ENCODE data around the gene CHD6.

Gene CHD6, protein sequence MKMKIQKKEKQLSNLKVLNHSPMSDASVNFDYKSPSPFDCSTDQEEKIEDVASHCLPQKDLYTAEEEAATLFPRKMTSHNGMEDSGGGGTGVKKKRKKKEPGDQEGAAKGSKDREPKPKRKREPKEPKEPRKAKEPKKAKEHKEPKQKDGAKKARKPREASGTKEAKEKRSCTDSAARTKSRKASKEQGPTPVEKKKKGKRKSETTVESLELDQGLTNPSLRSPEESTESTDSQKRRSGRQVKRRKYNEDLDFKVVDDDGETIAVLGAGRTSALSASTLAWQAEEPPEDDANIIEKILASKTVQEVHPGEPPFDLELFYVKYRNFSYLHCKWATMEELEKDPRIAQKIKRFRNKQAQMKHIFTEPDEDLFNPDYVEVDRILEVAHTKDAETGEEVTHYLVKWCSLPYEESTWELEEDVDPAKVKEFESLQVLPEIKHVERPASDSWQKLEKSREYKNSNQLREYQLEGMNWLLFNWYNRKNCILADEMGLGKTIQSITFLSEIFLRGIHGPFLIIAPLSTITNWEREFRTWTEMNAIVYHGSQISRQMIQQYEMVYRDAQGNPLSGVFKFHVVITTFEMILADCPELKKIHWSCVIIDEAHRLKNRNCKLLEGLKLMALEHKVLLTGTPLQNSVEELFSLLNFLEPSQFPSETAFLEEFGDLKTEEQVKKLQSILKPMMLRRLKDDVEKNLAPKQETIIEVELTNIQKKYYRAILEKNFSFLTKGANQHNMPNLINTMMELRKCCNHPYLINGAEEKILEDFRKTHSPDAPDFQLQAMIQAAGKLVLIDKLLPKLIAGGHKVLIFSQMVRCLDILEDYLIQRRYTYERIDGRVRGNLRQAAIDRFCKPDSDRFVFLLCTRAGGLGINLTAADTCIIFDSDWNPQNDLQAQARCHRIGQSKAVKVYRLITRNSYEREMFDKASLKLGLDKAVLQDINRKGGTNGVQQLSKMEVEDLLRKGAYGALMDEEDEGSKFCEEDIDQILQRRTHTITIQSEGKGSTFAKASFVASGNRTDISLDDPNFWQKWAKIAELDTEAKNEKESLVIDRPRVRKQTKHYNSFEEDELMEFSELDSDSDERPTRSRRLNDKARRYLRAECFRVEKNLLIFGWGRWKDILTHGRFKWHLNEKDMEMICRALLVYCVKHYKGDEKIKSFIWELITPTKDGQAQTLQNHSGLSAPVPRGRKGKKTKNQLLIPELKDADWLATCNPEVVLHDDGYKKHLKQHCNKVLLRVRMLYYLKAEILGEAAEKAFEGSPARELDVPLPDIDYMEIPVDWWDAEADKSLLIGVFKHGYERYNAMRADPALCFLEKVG (N-terminal part only)

DNA sequence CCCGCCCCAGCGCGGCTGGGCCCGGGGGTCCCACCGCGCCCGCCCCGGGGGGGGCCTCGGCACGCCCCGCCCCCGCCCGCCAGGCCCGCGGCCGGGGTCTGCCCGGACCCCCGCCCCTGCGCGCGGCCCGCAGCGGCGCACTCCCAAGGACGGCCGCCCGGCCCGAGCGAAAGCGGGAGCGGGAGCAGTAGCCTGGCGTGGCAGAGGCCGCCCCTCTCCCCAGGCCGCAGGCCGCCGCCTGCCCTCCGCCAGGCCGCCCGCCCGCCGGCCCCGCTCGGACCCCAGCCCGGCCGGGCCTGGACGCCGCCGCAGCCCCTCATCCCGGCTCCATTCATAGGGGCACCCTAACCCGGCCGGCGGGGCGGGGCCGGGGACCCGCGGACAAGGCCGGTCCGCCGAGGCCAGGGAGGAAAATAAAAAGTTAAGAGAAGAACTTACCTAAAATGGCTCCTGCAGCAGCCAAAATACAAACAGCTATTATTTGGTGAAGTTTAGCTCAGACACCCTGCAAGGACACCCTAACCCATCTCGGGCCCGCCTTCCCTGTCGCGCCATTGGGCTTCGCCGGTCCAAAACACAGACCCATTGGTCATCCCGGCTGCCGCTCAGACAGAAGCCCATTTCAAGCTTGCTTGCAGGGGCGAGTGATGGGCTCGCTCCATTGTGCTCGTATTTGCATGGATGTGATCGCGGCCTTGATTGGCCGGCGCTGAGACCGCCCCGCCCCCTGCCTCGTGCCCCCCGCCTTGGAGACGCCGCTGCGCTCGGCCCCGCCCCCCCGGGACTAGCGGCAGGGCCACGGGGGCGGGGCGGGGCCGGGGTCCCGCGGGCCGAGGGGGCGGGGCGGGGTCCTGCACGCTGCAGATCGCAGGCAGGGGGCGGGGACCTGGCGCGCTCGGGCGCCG, at the start of gene CHD6:
TSS of gene CHD6 (minus strand) at position 476 of the 905 bp plus-strand sequence. CDS start 67,040 bp downstream, outside the sequence.
- Mint-ChIP-seq H3K9me3 (no peaks in the 10 kb centered on the region), H3K27me3 (ENCODE audit: low read depth) (peaks cover 22% of the 10 kb centered on the region), H3K4me3 (peak within 1 kb of the TSS; percentile 91), H3K36me3 (ENCODE audit: low read depth) (no peaks in the 10 kb centered on the region), H3K4me1 (ENCODE audit: low read depth) (peaks cover 28% of the 10 kb centered on the region), H3K27ac (peak within 1 kb of the TSS; percentile 78)

DNA sequence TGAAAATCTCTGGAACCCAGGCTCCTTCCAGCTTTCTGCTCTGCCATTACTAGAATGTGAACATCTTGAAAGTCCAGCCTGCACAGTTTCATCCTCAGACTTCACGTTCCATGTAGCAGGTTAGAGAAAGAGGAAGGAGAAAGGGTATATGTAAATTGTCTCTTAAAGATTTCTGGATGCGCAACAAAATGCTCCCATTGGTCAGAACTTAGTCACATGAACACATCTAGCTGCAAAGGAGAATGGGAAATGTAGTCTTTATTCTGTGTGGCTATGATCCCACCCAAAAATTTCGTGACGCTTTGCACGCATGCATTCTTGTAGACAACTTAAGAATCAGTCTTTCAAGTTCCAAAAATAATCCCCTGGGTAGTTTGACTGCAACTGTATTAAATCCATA, 46.4 kb upstream of the CHD6 start:
- H3K27ac Mint-ChIP-seq = no peak overlapping the region
- no peaks in the 10 kb centered on the region for H3K36me3 Mint-ChIP-seq (ENCODE audit: low read depth)
- H3K4me3 Mint-ChIP-seq = no peak overlapping the region
- H3K27me3 Mint-ChIP-seq (ENCODE audit: low read depth) = peaks cover 23% of the 10 kb centered on the region
- no peaks in the 10 kb centered on the region for H3K9me3 Mint-ChIP-seq
- H3K4me1 Mint-ChIP-seq (ENCODE audit: low read depth) = peaks cover 2% of the 10 kb centered on the region

DNA sequence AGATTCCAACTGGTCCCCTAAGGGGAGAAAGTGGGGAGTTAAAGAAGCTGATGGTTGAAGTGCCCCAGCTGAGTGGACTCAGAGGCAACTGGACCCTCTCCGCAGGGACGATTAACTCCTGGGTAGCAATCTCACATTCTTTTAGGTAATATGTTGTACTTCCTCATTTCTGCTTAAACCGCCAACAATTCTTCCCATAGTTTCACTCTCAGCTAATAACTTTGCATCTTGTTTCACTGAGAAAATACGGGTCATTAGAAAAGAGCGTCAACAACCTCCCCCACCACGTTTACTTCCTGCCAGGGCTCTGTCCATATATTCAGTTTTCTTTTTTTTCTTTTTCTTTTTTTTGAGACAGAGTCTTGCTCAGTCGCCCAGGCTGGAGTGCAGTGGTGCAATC, 39.5 kb upstream of the CHD6 start:
- Mint-ChIP-seq H3K9me3 (no peaks in the 10 kb centered on the region), H3K27me3 (ENCODE audit: low read depth) (peaks cover 14% of the 10 kb centered on the region), H3K4me1 (ENCODE audit: low read depth) (peaks cover 2% of the 10 kb centered on the region), H3K27ac (no peak overlapping the region), H3K4me3 (no peak overlapping the region), H3K36me3 (ENCODE audit: low read depth) (no peaks in the 10 kb centered on the region)

DNA sequence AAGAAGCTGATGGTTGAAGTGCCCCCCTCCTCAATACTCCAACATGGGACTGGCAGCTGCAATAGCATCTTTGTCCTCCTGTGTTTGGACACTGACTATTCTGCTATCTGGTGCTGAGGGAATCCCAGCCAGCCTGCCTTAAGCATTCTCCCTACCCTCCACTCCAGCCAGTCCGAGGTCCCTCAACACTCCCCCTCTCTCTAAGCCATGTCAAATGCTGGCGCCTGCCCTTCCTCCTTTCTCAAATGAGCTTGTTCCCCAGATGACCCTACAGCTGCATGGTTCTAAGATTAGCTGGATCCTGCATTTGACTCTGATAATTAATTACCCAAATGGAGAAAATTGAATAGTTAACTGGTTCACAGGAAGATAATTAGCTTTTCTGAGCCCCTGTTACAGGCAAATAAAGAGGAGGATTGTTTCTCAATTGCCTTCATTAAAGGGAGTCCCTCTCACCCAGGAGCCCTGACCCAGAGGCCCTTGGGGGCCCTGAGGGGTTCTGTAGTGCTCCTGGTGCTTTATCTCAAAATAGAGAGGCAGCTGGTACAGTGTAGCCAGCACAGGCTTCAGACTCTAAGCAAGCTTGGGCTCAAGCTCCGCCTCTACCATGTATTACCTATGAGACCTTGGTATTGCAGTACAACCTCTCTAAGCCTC, 37.9 kb upstream of the CHD6 start:
- Mint-ChIP-seq H3K4me3 (no peak overlapping the region), H3K27ac (no peak overlapping the region), H3K36me3 (ENCODE audit: low read depth) (no peaks in the 10 kb centered on the region), H3K27me3 (ENCODE audit: low read depth) (peaks cover 10% of the 10 kb centered on the region), H3K4me1 (ENCODE audit: low read depth) (peaks cover 2% of the 10 kb centered on the region), H3K9me3 (no peaks in the 10 kb centered on the region)

DNA sequence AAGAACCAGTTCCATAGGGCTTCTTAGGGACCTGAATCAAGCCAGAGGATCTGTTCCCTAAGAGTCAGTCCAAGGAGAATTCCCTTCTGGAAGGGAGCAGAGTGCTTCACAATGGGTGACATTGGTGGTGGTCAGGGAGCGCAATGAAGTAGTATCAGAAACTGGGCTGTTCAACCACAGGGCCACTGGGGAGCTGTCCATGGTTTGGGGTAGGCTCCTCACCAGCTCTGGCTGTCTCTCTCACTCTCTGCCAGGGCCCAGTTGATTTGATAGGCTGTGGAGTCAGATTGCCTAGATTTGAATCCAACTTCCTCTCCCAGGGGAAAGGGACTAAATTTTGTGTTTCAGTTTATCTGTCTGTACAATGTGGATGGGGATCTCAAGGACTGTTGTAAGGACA, 36.7 kb upstream of the CHD6 start:
- no peak overlapping the region for H3K27ac Mint-ChIP-seq
- no peak overlapping the region for H3K4me3 Mint-ChIP-seq
- no peaks in the 10 kb centered on the region for H3K4me1 Mint-ChIP-seq (ENCODE audit: low read depth)
- no peaks in the 10 kb centered on the region for H3K36me3 Mint-ChIP-seq (ENCODE audit: low read depth)
- H3K27me3 Mint-ChIP-seq (ENCODE audit: low read depth) = peaks cover 5% of the 10 kb centered on the region
- no peaks in the 10 kb centered on the region for H3K9me3 Mint-ChIP-seq

DNA sequence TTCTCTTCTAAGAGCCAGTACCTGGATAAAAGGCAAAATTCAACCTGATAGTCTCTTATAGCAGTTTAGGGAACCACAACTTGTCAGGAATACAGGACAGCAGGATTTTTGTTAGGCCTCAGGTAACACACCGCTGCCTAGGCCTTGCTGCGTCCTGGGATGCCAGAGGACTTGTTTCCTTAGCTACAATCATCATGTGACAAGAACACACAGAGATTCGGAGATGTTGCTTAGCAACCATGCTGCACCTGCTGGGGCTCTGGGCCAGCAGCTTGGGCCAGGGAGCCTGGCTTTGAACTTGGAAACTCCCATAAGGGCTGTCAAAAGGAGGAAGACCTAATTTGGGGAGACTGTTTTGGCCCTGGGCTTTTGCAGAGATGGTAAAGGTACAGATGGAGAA, 36.1 kb upstream of the CHD6 start:
- no peaks in the 10 kb centered on the region for H3K27me3 Mint-ChIP-seq (ENCODE audit: low read depth)
- no peak overlapping the region for H3K4me3 Mint-ChIP-seq
- H3K36me3 Mint-ChIP-seq (ENCODE audit: low read depth) = no peaks in the 10 kb centered on the region
- no peaks in the 10 kb centered on the region for H3K9me3 Mint-ChIP-seq
- no peak overlapping the region for H3K27ac Mint-ChIP-seq
- no peaks in the 10 kb centered on the region for H3K4me1 Mint-ChIP-seq (ENCODE audit: low read depth)

DNA sequence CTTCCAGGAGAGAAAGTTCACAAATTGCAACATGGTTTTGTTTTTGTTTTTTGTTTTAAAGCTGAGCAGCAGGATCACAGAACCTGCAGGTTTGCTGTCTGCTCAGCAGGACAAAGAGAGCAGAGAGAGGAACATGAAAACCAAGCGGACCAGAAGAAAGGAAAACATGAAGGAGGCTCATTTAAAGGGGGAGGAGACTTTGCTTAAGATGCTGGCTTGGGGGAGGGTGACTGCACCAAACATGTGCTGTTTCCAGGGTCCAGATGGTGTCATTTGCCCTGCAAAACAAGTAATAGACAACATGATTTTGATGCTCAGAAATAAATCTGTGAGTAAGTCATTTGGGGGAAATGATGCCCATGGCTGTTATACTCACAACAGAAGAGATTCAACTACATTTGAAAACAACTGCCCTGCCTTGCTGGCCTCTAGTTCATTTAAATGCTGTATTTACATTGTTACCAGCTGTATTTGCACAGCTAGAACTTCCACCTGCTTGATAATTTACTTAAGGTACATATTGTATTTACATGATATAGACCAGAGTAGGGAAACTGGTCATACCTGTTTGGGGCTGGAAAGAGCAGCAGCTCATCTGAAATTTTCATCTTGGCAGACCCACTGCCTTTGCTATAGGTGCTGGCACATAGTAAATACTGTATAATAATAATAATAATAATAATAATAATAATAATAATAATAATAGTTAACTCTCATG, 32.2 kb upstream of the CHD6 start:
- Mint-ChIP-seq H3K27ac (no peak overlapping the region), H3K27me3 (ENCODE audit: low read depth) (no peaks in the 10 kb centered on the region), H3K4me1 (ENCODE audit: low read depth) (no peaks in the 10 kb centered on the region), H3K36me3 (ENCODE audit: low read depth) (no peaks in the 10 kb centered on the region), H3K9me3 (no peaks in the 10 kb centered on the region), H3K4me3 (no peak overlapping the region)

DNA sequence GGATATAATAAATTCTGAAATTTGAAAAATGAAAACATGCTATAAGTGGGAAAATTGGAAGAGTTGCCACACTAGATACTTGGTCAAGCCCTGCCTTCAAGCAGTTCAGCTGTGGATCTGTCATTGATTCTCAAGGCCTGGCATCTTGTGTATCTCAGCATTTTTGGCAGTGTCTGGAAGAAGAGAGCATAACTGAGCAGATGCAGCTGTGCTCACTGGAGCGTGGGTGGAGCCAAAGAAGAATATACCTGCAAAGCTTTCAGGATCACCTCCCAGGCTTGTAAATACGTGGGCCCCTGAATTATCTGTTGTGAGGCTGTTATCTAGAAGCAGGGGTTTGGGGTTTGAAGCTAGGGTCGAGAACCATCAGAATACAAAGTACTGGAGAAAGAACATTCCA, 31.3 kb upstream of the CHD6 start:
- no peaks in the 10 kb centered on the region for H3K27me3 Mint-ChIP-seq (ENCODE audit: low read depth)
- no peaks in the 10 kb centered on the region for H3K9me3 Mint-ChIP-seq
- no peaks in the 10 kb centered on the region for H3K36me3 Mint-ChIP-seq (ENCODE audit: low read depth)

DNA sequence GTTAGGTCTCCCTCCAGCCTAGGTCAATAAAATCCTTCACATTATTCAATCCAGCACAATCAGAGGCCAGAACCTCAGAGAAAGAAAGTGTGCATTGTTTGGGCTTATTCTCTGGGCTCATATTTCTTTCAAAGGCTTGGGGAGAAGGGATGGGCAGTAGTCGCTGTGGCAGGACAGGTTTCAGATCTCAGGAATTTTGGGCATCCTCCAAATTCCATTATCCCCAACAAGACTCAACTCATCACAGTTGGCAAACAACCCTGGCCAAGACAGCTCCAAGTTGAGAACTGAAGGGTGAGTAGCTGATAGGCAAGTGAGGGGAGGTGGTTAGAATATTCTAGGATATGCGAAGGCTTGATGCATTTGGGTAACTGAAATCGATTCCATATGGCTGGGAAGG, 27.2 kb upstream of the CHD6 start:
- Mint-ChIP-seq H3K27me3 (ENCODE audit: low read depth) (peaks cover 11% of the 10 kb centered on the region), H3K36me3 (ENCODE audit: low read depth) (no peaks in the 10 kb centered on the region), H3K9me3 (no peaks in the 10 kb centered on the region), H3K4me3 (no peak overlapping the region), H3K4me1 (ENCODE audit: low read depth) (no peaks in the 10 kb centered on the region), H3K27ac (no peak overlapping the region)

More for the DNA sequence above, 31.3 kb upstream of the CHD6 start:
- Mint-ChIP-seq H3K4me1 (ENCODE audit: low read depth) (no peaks in the 10 kb centered on the region), H3K27ac (no peak overlapping the region), H3K4me3 (no peak overlapping the region)

DNA sequence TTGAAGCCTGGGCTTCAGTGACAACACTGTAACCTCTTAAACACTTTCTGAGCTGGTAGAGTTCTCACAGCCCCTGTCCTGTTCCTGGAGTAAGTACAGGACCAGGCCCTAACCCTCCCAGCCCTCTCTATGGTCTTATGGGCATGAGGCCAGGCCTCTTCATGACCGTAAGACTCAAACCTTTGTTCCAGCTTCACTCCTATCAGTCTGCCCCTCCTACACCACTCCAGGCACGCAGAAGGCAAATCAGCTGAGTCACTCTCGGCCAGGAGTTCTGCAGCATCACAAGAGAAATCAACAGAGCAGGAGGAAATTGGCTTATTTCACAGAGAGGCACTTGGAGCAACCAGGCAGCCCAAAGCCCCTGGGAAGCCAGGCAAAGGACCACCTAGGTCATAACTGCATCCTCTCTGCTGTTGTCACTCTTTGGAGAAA, 25.3 kb upstream of the CHD6 start:
- Mint-ChIP-seq H3K27me3 (ENCODE audit: low read depth) (peaks cover 23% of the 10 kb centered on the region), H3K27ac (no peak overlapping the region), H3K9me3 (no peaks in the 10 kb centered on the region), H3K36me3 (ENCODE audit: low read depth) (no peaks in the 10 kb centered on the region), H3K4me1 (ENCODE audit: low read depth) (no peaks in the 10 kb centered on the region), H3K4me3 (no peak overlapping the region)

DNA sequence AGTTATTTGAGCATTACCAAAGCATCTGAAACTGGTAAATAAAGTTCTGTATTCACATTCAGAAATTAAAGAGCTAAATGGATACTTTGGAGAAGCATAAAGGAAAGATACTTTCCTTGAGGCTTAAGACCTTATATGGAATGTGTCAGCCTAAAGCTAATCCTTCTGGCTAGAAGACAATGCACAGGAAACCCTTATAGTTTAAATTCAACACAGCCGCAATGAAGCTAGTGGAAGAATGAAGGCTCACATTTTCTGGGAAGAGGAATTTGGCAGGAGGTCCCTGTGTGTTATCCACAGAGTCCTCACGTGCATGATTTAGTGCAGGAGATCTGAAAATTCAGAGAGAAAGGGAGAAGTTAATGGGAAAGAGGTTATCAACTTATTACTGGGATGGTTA, 21.5 kb upstream of the CHD6 start:
- Mint-ChIP-seq H3K9me3 (no peaks in the 10 kb centered on the region), H3K4me3 (no peak overlapping the region), H3K4me1 (ENCODE audit: low read depth) (no peaks in the 10 kb centered on the region), H3K27me3 (ENCODE audit: low read depth) (peaks cover 23% of the 10 kb centered on the region), H3K36me3 (ENCODE audit: low read depth) (no peaks in the 10 kb centered on the region), H3K27ac (no peak overlapping the region)

DNA sequence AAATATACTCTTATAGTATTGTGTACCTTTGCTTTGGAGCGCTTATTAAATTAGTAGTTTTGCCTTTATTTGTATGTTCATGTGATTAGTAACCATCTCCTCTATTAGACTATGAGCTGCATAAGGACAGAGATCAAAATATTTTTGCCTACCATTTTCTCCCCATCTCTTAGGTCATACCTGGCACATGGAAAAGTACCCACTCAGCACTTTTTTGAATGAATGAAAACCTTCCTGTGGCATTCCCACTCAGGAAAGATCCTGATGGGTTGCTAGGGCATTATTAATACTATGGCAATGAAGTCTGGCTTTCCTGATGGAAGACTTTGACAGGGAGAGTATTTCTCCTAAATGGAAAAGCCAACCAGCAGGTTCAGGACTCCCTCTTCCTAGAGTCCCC, 20.3 kb upstream of the CHD6 start:
- no peaks in the 10 kb centered on the region for H3K4me1 Mint-ChIP-seq (ENCODE audit: low read depth)
- no peak overlapping the region for H3K27ac Mint-ChIP-seq
- H3K27me3 Mint-ChIP-seq (ENCODE audit: low read depth) = peaks cover 23% of the 10 kb centered on the region
- H3K36me3 Mint-ChIP-seq (ENCODE audit: low read depth) = no peaks in the 10 kb centered on the region
- H3K4me3 Mint-ChIP-seq = no peak overlapping the region
- no peaks in the 10 kb centered on the region for H3K9me3 Mint-ChIP-seq

DNA sequence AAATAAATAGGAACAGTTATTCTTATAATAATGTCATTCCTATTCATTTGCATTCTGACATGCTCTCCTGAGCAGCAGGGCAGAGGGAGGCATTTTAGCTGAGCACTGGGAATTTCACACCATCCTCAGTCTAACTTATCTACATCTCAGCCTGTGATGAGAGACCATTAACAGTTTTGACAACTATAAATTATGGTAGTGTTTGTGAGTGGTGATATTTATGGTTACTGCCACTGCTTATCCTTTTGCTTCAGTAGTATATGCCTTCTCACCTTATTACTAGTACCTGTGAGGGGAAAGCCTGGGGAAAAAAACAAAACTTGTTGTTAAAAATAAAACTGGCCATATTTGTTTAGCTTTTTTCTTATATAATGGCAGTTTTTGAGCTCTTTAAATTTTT, 17.0 kb upstream of the CHD6 start:
- Mint-ChIP-seq H3K4me1 (ENCODE audit: low read depth) (no peaks in the 10 kb centered on the region), H3K36me3 (ENCODE audit: low read depth) (no peaks in the 10 kb centered on the region), H3K9me3 (no peaks in the 10 kb centered on the region), H3K4me3 (no peak overlapping the region), H3K27me3 (ENCODE audit: low read depth) (peaks cover 11% of the 10 kb centered on the region), H3K27ac (no peak overlapping the region)

All from T-helper 1 cell treated with Interleukin-12 subunit alpha and Interleukin-12 subunit beta and Interleukin-4 antibody, amounts not matched to agents 30 μg/mL and 1 μg/mL, for 36 hours (primary cell).